ENCODE data around the gene THBS2.

Gene THBS2

GRCh38 chr6:169291148-169291547, 37.5 kb upstream of the THBS2 start:
- no peaks in the 10 kb centered on the region for H3K36me3 ChIP-seq (ENCODE audit: control insufficient read depth in 2 of 2, insufficient read depth in 2 of 2, low read length in 2 of 2)
- H3K4me3 ChIP-seq (ENCODE audit: low read length in 2 of 2) = no peak overlapping the region
- no peaks in the 10 kb centered on the region for H3K27me3 ChIP-seq (ENCODE audit: control insufficient read depth in 2 of 2, insufficient read depth in 2 of 2, low read length in 2 of 2)
- H3K27ac ChIP-seq (ENCODE audit: low read depth in 2 of 2, low read length in 2 of 2) = no peak overlapping the region
- no peaks in the 10 kb centered on the region for H3K4me1 ChIP-seq (ENCODE audit: control insufficient read depth in 2 of 2, insufficient read depth in 2 of 2, low read length in 2 of 2)
- no peaks in the 10 kb centered on the region for H3K9me3 ChIP-seq (ENCODE audit: control insufficient read depth in 2 of 2, low read length in 2 of 2)
- H3K9ac ChIP-seq (ENCODE audit: low read depth in 1 of 2, low read length in 2 of 2) = no peak overlapping the region

- no peak overlapping the region for H3K4me3 ChIP-seq (ENCODE audit: low read length in 2 of 2)
- H3K9me3 ChIP-seq (ENCODE audit: control insufficient read depth in 2 of 2, low read length in 2 of 2) = no peaks in the 10 kb centered on the region
- H3K27ac ChIP-seq (ENCODE audit: low read depth in 2 of 2, low read length in 2 of 2) = no peak overlapping the region
- H3K27me3 ChIP-seq (ENCODE audit: control insufficient read depth in 2 of 2, insufficient read depth in 2 of 2, low read length in 2 of 2) = no peaks in the 10 kb centered on the region
- H3K9ac ChIP-seq (ENCODE audit: low read depth in 1 of 2, low read length in 2 of 2) = no peak overlapping the region
- no peaks in the 10 kb centered on the region for H3K4me1 ChIP-seq (ENCODE audit: control insufficient read depth in 2 of 2, insufficient read depth in 2 of 2, low read length in 2 of 2)
- H3K36me3 ChIP-seq (ENCODE audit: control insufficient read depth in 2 of 2, insufficient read depth in 2 of 2, low read length in 2 of 2) = no peaks in the 10 kb centered on the region
These were observed 36.1 kb upstream of the THBS2 start for GRCh38 chr6:169289619-169290339.

DNA sequence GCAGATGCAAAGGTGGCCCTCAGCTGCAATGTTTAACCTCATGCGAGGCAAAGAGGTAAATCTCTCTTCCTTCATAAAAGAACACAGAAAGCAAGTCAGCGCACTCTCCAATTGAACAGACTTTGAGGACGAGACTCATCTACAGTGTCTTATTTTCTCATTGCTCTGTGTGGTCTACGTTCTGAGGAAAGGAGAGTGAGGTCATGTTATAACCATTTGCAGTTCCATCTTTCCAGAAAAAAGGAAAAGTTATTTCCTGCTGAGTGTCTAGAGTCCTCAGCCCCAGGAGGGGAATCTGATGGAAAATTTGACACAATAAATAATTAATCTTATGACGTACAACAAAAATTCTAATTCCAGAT, 35.6 kb upstream of the THBS2 start:
- no peak overlapping the region for H3K27ac ChIP-seq (ENCODE audit: low read depth in 2 of 2, low read length in 2 of 2)
- H3K27me3 ChIP-seq (ENCODE audit: control insufficient read depth in 2 of 2, insufficient read depth in 2 of 2, low read length in 2 of 2) = no peaks in the 10 kb centered on the region
- no peaks in the 10 kb centered on the region for H3K9me3 ChIP-seq (ENCODE audit: control insufficient read depth in 2 of 2, low read length in 2 of 2)
- no peak overlapping the region for H3K9ac ChIP-seq (ENCODE audit: low read depth in 1 of 2, low read length in 2 of 2)
- H3K4me3 ChIP-seq (ENCODE audit: low read length in 2 of 2) = no peak overlapping the region
- H3K36me3 ChIP-seq (ENCODE audit: control insufficient read depth in 2 of 2, insufficient read depth in 2 of 2, low read length in 2 of 2) = no peaks in the 10 kb centered on the region
- H3K4me1 ChIP-seq (ENCODE audit: control insufficient read depth in 2 of 2, insufficient read depth in 2 of 2, low read length in 2 of 2) = no peaks in the 10 kb centered on the region

DNA sequence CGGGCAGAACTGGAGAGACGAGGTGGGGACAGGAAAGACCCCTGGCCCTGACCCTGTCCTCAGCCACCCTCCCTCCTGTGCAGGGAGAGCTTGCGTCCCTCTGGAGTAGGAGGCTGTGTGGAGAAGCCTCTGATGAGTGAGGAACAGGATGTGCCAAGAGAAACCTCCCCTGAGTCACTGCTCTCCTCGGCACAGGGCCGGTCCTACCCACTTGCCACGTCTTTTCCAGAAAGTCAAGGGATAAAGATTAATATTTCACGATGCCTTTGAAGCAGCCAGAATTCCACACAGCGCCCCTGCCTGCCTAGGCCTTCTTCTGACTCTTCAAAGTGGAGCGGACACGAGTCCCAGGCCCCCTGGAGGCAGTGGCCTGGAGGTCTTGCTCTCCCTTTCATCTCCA, 34.9 kb upstream of the THBS2 start:
- no peaks in the 10 kb centered on the region for H3K9me3 ChIP-seq (ENCODE audit: control insufficient read depth in 2 of 2, low read length in 2 of 2)
- no peaks in the 10 kb centered on the region for H3K4me1 ChIP-seq (ENCODE audit: control insufficient read depth in 2 of 2, insufficient read depth in 2 of 2, low read length in 2 of 2)
- no peak overlapping the region for H3K27ac ChIP-seq (ENCODE audit: low read depth in 2 of 2, low read length in 2 of 2)
- no peak overlapping the region for H3K9ac ChIP-seq (ENCODE audit: low read depth in 1 of 2, low read length in 2 of 2)
- H3K4me3 ChIP-seq (ENCODE audit: low read length in 2 of 2) = no peak overlapping the region
- no peaks in the 10 kb centered on the region for H3K27me3 ChIP-seq (ENCODE audit: control insufficient read depth in 2 of 2, insufficient read depth in 2 of 2, low read length in 2 of 2)
- H3K36me3 ChIP-seq (ENCODE audit: control insufficient read depth in 2 of 2, insufficient read depth in 2 of 2, low read length in 2 of 2) = no peaks in the 10 kb centered on the region

- Histone ChIP-seq H3K27ac (ENCODE audit: low read depth in 2 of 2, low read length in 2 of 2) (no peak overlapping the region), H3K36me3 (ENCODE audit: control insufficient read depth in 2 of 2, insufficient read depth in 2 of 2, low read length in 2 of 2) (no peaks in the 10 kb centered on the region)
These were observed 34.0 kb upstream of the THBS2 start for GRCh38 chr6:169287675-169288074.

GRCh38 chr6:169286961-169287360, 33.3 kb upstream of the THBS2 start:
- Histone ChIP-seq H3K9ac (ENCODE audit: low read depth in 1 of 2, low read length in 2 of 2) (no peak overlapping the region), H3K9me3 (ENCODE audit: control insufficient read depth in 2 of 2, low read length in 2 of 2) (no peaks in the 10 kb centered on the region), H3K4me1 (ENCODE audit: control insufficient read depth in 2 of 2, insufficient read depth in 2 of 2, low read length in 2 of 2) (no peaks in the 10 kb centered on the region), H3K27ac (ENCODE audit: low read depth in 2 of 2, low read length in 2 of 2) (no peak overlapping the region), H3K4me3 (ENCODE audit: low read length in 2 of 2) (no peak overlapping the region), H3K27me3 (ENCODE audit: control insufficient read depth in 2 of 2, insufficient read depth in 2 of 2, low read length in 2 of 2) (no peaks in the 10 kb centered on the region), H3K36me3 (ENCODE audit: control insufficient read depth in 2 of 2, insufficient read depth in 2 of 2, low read length in 2 of 2) (no peaks in the 10 kb centered on the region)

More at GRCh38 chr6:169287675-169288074, 34.0 kb upstream of the THBS2 start:
- H3K27me3 ChIP-seq (ENCODE audit: control insufficient read depth in 2 of 2, insufficient read depth in 2 of 2, low read length in 2 of 2) = no peaks in the 10 kb centered on the region
- H3K4me3 ChIP-seq (ENCODE audit: low read length in 2 of 2) = no peak overlapping the region
- H3K9ac ChIP-seq (ENCODE audit: low read depth in 1 of 2, low read length in 2 of 2) = no peak overlapping the region
- no peaks in the 10 kb centered on the region for H3K4me1 ChIP-seq (ENCODE audit: control insufficient read depth in 2 of 2, insufficient read depth in 2 of 2, low read length in 2 of 2)
- no peaks in the 10 kb centered on the region for H3K9me3 ChIP-seq (ENCODE audit: control insufficient read depth in 2 of 2, low read length in 2 of 2)

DNA sequence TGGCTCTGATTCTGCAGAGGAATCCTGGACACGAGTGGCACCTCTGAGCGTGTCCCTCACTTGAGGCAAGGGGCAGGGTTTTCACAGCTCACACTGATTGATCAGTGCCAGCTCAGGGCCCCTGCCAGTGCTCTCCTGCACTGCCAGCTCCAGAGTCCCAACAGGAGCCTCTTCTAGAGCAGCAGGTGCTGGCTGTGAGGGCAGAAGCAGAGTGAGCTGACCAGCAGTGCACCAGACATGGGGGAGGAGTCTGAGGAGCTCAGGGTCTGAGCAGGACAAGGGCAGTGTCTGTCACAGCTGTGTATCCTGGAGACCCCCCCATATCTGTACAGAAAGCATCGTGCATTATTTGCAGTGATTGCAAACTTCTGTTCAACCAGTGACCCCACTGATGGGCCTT, 31.5 kb upstream of the THBS2 start:
- Histone ChIP-seq H3K36me3 (ENCODE audit: control insufficient read depth in 2 of 2, insufficient read depth in 2 of 2, low read length in 2 of 2) (no peaks in the 10 kb centered on the region), H3K27me3 (ENCODE audit: control insufficient read depth in 2 of 2, insufficient read depth in 2 of 2, low read length in 2 of 2) (no peaks in the 10 kb centered on the region), H3K27ac (ENCODE audit: low read depth in 2 of 2, low read length in 2 of 2) (no peak overlapping the region), H3K9me3 (ENCODE audit: control insufficient read depth in 2 of 2, low read length in 2 of 2) (no peaks in the 10 kb centered on the region), H3K4me1 (ENCODE audit: control insufficient read depth in 2 of 2, insufficient read depth in 2 of 2, low read length in 2 of 2) (no peaks in the 10 kb centered on the region), H3K9ac (ENCODE audit: low read depth in 1 of 2, low read length in 2 of 2) (no peak overlapping the region), H3K4me3 (ENCODE audit: low read length in 2 of 2) (no peak overlapping the region)

DNA sequence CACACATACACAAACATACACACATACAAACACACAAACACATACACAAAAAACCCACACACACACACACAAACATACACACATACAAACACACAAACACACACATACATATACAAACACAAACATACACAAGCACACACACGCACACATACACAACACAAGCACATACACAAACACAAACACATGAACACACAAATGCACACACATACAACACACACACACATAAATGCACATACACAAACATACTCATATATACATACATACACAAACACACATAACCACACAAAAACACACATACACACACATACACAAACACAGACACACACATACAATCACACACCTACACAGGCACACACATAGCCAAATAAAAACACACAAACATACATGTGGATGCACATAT, 30.3 kb upstream of the THBS2 start:
- Histone ChIP-seq H3K36me3 (ENCODE audit: control insufficient read depth in 2 of 2, insufficient read depth in 2 of 2, low read length in 2 of 2) (no peaks in the 10 kb centered on the region), H3K27ac (ENCODE audit: low read depth in 2 of 2, low read length in 2 of 2) (no peak overlapping the region), H3K4me3 (ENCODE audit: low read length in 2 of 2) (no peak overlapping the region), H3K4me1 (ENCODE audit: control insufficient read depth in 2 of 2, insufficient read depth in 2 of 2, low read length in 2 of 2) (no peaks in the 10 kb centered on the region), H3K27me3 (ENCODE audit: control insufficient read depth in 2 of 2, insufficient read depth in 2 of 2, low read length in 2 of 2) (no peaks in the 10 kb centered on the region), H3K9me3 (ENCODE audit: control insufficient read depth in 2 of 2, low read length in 2 of 2) (no peaks in the 10 kb centered on the region), H3K9ac (ENCODE audit: low read depth in 1 of 2, low read length in 2 of 2) (no peak overlapping the region)

DNA sequence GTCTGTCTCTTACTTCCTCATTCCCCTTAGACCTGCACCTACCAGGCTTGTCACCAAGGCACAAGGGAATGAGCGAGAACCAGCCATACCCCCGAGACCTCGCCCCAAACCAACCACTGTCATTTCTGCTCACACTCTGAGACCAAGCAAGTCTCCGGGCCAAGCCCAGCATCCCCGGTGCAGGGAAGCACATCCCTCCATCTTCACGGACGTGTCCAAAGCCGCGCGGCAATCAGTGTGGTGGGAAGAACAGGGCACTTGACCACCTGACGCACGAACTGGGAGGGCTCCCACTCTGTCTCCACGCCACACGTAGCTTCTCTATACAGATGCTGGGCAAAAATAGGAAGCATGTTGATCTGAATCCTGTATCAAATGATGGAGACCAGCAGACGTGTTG, 28.4 kb upstream of the THBS2 start:
- Histone ChIP-seq H3K4me1 (ENCODE audit: control insufficient read depth in 2 of 2, insufficient read depth in 2 of 2, low read length in 2 of 2) (no peaks in the 10 kb centered on the region), H3K9ac (ENCODE audit: low read depth in 1 of 2, low read length in 2 of 2) (no peak overlapping the region)

GRCh38 chr6:169277619-169278018, 24.0 kb upstream of the THBS2 start:
- Histone ChIP-seq H3K9me3 (ENCODE audit: control insufficient read depth in 2 of 2, low read length in 2 of 2) (no peaks in the 10 kb centered on the region), H3K27ac (ENCODE audit: low read depth in 2 of 2, low read length in 2 of 2) (no peak overlapping the region), H3K27me3 (ENCODE audit: control insufficient read depth in 2 of 2, insufficient read depth in 2 of 2, low read length in 2 of 2) (no peaks in the 10 kb centered on the region), H3K4me3 (ENCODE audit: low read length in 2 of 2) (no peak overlapping the region), H3K9ac (ENCODE audit: low read depth in 1 of 2, low read length in 2 of 2) (no peak overlapping the region), H3K4me1 (ENCODE audit: control insufficient read depth in 2 of 2, insufficient read depth in 2 of 2, low read length in 2 of 2) (no peaks in the 10 kb centered on the region), H3K36me3 (ENCODE audit: control insufficient read depth in 2 of 2, insufficient read depth in 2 of 2, low read length in 2 of 2) (no peaks in the 10 kb centered on the region)

More for the DNA sequence above, 28.4 kb upstream of the THBS2 start:
- no peaks in the 10 kb centered on the region for H3K27me3 ChIP-seq (ENCODE audit: control insufficient read depth in 2 of 2, insufficient read depth in 2 of 2, low read length in 2 of 2)
- no peaks in the 10 kb centered on the region for H3K36me3 ChIP-seq (ENCODE audit: control insufficient read depth in 2 of 2, insufficient read depth in 2 of 2, low read length in 2 of 2)
- H3K4me3 ChIP-seq (ENCODE audit: low read length in 2 of 2) = no peak overlapping the region
- no peak overlapping the region for H3K27ac ChIP-seq (ENCODE audit: low read depth in 2 of 2, low read length in 2 of 2)
- no peaks in the 10 kb centered on the region for H3K9me3 ChIP-seq (ENCODE audit: control insufficient read depth in 2 of 2, low read length in 2 of 2)

- H3K36me3 ChIP-seq (ENCODE audit: control insufficient read depth in 2 of 2, insufficient read depth in 2 of 2, low read length in 2 of 2) = no peaks in the 10 kb centered on the region
- H3K9me3 ChIP-seq (ENCODE audit: control insufficient read depth in 2 of 2, low read length in 2 of 2) = no peaks in the 10 kb centered on the region
- no peaks in the 10 kb centered on the region for H3K4me1 ChIP-seq (ENCODE audit: control insufficient read depth in 2 of 2, insufficient read depth in 2 of 2, low read length in 2 of 2)
- H3K27me3 ChIP-seq (ENCODE audit: control insufficient read depth in 2 of 2, insufficient read depth in 2 of 2, low read length in 2 of 2) = no peaks in the 10 kb centered on the region
- no peak overlapping the region for H3K27ac ChIP-seq (ENCODE audit: low read depth in 2 of 2, low read length in 2 of 2)
- no peak overlapping the region for H3K4me3 ChIP-seq (ENCODE audit: low read length in 2 of 2)
- H3K9ac ChIP-seq (ENCODE audit: low read depth in 1 of 2, low read length in 2 of 2) = no peak overlapping the region
These were observed 21.1 kb upstream of the THBS2 start for GRCh38 chr6:169274781-169275180.

Data from mucosa of rectum (tissue), 2 donors.